Coronary artery (tissue), 2 donors: ENCODE data around the gene AFF3.
A peak's percentile ranks its signal among the peaks of the same experiment; 100 is the strongest.

Experiments
- DNase-seq: peaks from one replicate; pipeline ENCODE4 v3.0.0-alpha.2; 2017; ENCODE audit warnings: low spot score
- H3K27ac ChIP-seq, 2 donors: fragments of 200-600 bp; sonication (generic); one replicate each; pipeline ENCODE4 v1.5.1; 2016 to 2019
- H3K4me3 ChIP-seq: fragments of 200-600 bp; sonication (generic); 2 replicates; pipeline ENCODE4 v1.5.1; 2016; ENCODE audit warnings: mild to moderate bottlenecking, moderate library complexity
- TF ChIP-seq, protein P1 (sequence below): fragments of 200-600 bp; sonication (generic); IDR thresholded peaks from one replicate; pipeline ENCODE4 v1.5.1; 2019; ENCODE audit warnings: antibody characterized with exemption

AFF3 gene

DNA sequence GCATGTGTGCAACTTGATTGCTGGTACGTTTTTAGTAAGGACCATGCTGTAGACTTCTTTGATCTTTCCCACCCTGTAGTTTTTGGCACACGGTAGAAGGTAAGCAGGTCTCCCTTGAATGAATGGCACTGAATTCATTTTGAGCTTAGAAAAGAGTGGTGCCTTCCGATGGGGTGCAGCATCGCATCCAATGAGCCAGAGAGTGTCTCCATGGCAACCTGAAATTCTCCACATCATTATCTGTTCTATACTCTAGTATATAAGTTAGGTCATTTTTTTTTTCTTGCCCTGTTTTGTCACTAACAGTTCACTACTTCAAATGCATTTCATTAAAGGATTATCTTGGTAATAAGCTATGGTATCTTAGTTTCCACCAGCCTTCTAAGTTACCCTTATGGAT, 571.4 kb downstream of the AFF3 start:
- DNase-seq = no peak
- TF ChIP-seq, protein P1, sequence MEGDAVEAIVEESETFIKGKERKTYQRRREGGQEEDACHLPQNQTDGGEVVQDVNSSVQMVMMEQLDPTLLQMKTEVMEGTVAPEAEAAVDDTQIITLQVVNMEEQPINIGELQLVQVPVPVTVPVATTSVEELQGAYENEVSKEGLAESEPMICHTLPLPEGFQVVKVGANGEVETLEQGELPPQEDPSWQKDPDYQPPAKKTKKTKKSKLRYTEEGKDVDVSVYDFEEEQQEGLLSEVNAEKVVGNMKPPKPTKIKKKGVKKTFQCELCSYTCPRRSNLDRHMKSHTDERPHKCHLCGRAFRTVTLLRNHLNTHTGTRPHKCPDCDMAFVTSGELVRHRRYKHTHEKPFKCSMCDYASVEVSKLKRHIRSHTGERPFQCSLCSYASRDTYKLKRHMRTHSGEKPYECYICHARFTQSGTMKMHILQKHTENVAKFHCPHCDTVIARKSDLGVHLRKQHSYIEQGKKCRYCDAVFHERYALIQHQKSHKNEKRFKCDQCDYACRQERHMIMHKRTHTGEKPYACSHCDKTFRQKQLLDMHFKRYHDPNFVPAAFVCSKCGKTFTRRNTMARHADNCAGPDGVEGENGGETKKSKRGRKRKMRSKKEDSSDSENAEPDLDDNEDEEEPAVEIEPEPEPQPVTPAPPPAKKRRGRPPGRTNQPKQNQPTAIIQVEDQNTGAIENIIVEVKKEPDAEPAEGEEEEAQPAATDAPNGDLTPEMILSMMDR = no peak
- H3K27ac ChIP-seq = no peak overlapping the region
- no peak overlapping the region for H3K4me3 ChIP-seq

DNA sequence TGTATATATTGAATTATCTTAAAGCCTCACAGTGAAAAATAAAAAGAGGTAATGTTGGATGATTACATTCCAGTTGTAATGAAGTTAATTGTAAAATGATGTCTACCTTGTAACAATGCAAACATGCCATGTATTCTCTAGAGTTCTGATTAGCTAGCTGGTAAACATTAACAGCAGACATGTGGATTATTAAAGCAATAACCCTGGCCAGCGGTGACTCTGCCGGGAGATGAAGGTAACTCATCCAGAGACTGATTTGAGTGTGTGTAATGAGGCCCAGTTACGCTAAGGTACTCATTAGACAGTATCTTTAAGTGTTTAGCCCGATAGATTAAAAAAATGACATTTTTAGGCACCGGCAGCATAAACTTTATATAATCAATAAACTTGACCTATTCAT, 573.0 kb downstream of the AFF3 start:
- no peak for DNase-seq
- Histone ChIP-seq H3K27ac (no peak overlapping the region), H3K4me3 (no peak overlapping the region)
- TF ChIP-seq, protein P1 = no peak

DNA sequence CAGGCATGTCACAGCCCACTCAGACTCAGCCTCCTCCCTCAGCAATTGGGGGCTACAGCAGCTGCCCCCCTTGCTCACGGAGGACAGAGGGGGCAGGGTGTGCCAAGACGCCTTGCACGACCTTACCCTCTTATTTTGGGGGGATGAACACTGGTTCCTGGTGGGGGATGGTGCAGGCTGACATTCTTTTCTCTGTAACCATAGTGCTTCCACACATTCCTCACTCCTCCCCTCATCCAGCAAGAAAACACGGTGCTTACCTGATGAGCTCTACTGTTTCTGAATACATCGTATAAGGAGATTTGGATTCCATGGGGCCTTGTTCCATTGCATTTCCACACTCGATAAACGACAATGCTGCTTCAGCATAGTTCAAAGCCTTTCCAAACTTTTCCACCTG, 577.2 kb downstream of the AFF3 start:
- DNase-seq = no peak
- H3K4me3 ChIP-seq = no peak overlapping the region
- H3K27ac ChIP-seq = no peak overlapping the region
- TF ChIP-seq, protein P1 = no peak

DNA sequence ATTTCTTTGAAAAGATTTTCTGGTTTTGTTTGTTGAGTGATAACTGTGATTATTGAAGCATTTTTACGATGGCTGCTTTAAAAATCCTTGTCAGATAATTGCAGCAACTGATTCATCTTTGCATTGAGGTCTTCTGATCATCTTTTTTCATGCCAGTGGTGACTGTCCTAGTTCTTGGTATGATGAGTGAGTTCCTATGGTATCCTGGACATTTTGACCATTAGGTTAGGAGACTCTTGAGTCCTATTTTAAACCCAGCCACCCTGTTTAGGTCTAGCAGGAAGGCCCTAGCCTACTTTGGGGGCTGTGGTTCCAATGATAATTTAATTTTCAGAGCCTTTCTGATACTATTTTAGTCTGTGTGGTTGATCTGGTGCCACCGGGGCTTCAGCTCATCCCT, 579.9 kb downstream of the AFF3 start:
- no peak overlapping the region for H3K27ac ChIP-seq
- no peak overlapping the region for H3K4me3 ChIP-seq
- no peak for DNase-seq
- TF ChIP-seq, protein P1 = no peak

DNA sequence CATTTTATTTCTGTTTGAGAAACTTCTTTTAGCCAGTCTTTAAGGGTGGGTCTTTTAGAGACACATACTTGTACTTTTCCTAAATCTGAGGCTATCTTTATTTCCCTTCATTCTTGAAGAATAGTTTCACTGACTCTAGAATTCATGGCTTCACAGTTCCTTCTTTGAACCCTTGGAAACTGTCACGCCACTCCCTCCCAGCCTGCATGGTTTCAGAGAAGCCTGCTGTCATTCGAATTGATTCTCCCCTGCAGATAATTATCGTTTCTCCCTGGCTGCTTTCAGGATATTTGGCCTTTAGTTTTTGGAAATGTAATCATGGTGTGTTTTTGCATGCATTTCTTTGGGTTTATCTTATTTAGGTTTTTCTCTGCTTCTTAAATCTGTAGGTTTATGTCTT, 580.6 kb downstream of the AFF3 start:
- TF ChIP-seq, protein P1 = no peak
- H3K27ac ChIP-seq = no peak overlapping the region
- no peak for DNase-seq

DNA sequence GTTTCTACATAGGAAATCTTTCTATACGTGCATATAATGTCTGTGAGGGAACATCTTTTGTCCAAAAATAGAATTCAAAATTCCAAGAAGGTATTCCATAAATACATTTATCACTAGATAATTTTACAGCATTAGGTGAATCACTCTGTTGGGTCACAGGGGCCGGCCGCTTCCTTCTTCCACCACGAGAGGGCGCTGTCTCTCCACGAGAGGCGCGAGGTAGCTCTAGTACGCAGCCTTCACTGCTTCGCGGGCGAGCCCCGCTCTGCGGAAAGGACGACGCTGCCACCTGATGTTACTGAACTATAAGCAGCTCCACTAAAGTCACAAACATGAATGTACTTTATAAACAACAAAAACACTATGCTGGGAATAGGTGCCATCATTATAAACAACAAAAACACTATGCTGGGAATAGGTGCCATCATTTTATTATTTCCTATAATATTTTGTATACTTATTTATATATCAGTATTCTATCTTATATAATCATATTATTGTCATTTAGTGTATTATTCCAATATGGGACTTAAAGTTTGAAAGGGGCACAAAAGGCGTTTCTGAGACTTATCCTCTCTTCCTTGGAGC, 583.2 kb downstream of the AFF3 start:
- TF ChIP-seq, protein P1 = peak; percentile 98
- peak; percentile 87 for DNase-seq
- H3K4me3 ChIP-seq = no peak overlapping the region

More for the DNA sequence above, 580.6 kb downstream of the AFF3 start:
- H3K4me3 ChIP-seq = no peak overlapping the region

DNA sequence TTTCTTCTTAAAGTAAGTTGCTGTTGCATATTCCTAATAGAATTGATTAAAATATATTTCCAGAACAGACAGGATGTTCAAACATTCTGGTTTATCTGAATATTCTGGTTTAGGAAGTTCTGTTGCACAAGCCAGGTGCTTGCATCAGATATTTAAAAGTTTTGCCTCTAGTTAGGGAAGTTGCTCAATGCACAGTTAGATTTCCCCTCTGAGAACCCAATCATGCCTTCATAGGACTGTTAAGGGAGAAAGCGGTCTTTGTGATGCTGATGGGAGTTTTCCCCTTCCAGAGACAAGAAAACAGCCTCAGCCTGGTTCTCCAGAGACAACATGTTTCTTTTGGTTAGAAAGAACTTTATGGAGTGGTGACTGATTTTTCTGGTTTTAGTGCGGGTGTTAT, 587.0 kb downstream of the AFF3 start:
- TF ChIP-seq, protein P1 = no peak
- no peak for DNase-seq
- H3K4me3 ChIP-seq = no peak overlapping the region
- no peak overlapping the region for H3K27ac ChIP-seq

More for the DNA sequence above, 583.2 kb downstream of the AFF3 start:
- H3K27ac ChIP-seq = no peak overlapping the region
